ENCODE data around the gene CDC34.

DNA sequence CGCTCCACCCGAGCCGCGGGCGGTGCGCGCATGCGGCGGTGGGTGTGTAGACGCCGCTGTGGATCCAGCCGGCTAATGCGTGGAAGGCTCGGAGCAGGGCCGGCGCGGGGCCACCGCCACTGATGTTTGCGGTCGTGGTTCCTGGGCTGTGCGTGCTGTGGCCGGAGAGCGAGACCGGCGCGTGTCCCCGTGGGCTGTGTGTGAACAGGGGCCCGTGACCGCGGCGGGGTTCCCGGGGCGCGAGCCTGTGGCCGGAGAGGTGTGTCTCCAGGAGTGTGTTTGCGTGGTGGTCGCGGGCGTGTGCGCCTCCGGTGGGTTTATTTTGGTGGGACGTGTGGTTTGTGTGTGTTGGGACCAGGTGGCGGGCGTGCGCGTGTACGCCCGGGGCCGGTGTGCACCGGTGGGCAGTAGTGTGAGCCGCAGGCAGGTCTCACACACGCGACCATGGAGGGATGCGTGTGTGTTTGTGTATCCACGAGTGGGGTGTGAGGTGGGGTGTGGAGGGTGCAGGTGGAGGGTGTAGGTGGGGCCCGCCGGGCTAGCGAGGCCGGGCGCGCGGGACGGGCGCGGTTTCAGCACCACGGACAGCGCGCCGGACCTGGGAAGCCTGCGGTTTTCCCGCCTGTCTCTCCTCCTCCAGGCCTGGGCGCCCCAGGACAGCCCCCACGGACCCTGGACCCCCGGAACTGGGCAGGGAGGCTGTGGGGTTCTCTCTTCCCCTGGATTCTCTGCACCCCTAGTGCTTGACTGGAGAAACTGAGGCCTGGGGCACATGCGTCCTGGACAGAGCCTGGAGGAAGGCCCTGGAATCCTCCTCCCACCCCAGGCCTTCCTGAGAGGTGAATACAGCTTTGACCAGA is 59.8 kb downstream of the CDC34 start:
- TF ChIP-seq, protein P1, sequence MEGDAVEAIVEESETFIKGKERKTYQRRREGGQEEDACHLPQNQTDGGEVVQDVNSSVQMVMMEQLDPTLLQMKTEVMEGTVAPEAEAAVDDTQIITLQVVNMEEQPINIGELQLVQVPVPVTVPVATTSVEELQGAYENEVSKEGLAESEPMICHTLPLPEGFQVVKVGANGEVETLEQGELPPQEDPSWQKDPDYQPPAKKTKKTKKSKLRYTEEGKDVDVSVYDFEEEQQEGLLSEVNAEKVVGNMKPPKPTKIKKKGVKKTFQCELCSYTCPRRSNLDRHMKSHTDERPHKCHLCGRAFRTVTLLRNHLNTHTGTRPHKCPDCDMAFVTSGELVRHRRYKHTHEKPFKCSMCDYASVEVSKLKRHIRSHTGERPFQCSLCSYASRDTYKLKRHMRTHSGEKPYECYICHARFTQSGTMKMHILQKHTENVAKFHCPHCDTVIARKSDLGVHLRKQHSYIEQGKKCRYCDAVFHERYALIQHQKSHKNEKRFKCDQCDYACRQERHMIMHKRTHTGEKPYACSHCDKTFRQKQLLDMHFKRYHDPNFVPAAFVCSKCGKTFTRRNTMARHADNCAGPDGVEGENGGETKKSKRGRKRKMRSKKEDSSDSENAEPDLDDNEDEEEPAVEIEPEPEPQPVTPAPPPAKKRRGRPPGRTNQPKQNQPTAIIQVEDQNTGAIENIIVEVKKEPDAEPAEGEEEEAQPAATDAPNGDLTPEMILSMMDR (IDR thresholded peaks at IDR 0.05), result no peak
- TF ChIP-seq POLR2A (IDR thresholded peaks at IDR 0.05), result no peak
